Osteoblast (primary cell): Measurements from ENCODE around the gene TRIM25. TPM values are rescaled to one million over a fixed set of nuclear protein-coding genes. Genes with fewer than 3 reads are reported as not detected.

Experiments used
- DNase-seq: peaks from one replicate; pipeline ENCODE4 v3.0.0; 2011; ENCODE audit warnings: low spot score, mixed read lengths; ENCODE audit not compliant: insufficient read length; ENCODE audit errors: missing footprints
- H2AFZ ChIP-seq: 2 replicates; pipeline ENCODE4 v1.6.0; 2011; ENCODE audit warnings: mild to moderate bottlenecking, low read length
- H3K27ac ChIP-seq: 2 replicates; pipeline ENCODE4 v1.5.1; 2011; ENCODE audit warnings: mild to moderate bottlenecking, low read depth, low read length, moderate library complexity
- H3K27me3 ChIP-seq: 2 replicates; pipeline ENCODE4 v1.6.0; 2012; ENCODE audit warnings: mild to moderate bottlenecking, control low read depth, inconsistent platforms, low read length, moderate library complexity; ENCODE audit not compliant: insufficient read depth
- H3K36me3 ChIP-seq: 2 replicates; pipeline ENCODE4 v1.5.1; 2011; ENCODE audit warnings: mild to moderate bottlenecking, low read length, control low read depth, moderate library complexity; ENCODE audit not compliant: insufficient read depth
- H3K4me1 ChIP-seq: 2 replicates; pipeline ENCODE4 v1.5.1; 2011; ENCODE audit warnings: mild to moderate bottlenecking, low read length, control low read depth, moderate library complexity; ENCODE audit not compliant: insufficient read depth
- H3K4me2 ChIP-seq: 2 replicates; pipeline ENCODE4 v1.6.0; 2011; ENCODE audit warnings: mild to moderate bottlenecking, low read length; ENCODE audit not compliant: insufficient read depth
- H3K4me3 ChIP-seq: fragments of 200-600 bp; sonication (generic); 3 replicates; pipeline ENCODE4 v1.5.1; 2012; ENCODE audit warnings: mild to moderate bottlenecking, low read length, inconsistent platforms; ENCODE audit not compliant: insufficient read depth
- H3K79me2 ChIP-seq: 2 replicates; pipeline ENCODE4 v1.6.0; 2012; ENCODE audit warnings: mild to moderate bottlenecking, low read length, control low read depth, inconsistent platforms; ENCODE audit not compliant: insufficient read depth
- H3K9me3 ChIP-seq: 2 replicates; pipeline ENCODE4 v1.5.1; 2011; ENCODE audit warnings: low read depth, low read length, control low read depth
- H4K20me1 ChIP-seq: 2 replicates; pipeline ENCODE4 v1.6.0; 2012; ENCODE audit warnings: mild to moderate bottlenecking, low read length, control low read depth; ENCODE audit not compliant: insufficient read depth
- total RNA-seq: library from RNA; depleted of rRNA; stranded (reverse); fragments of >200 nt; gene quantifications from 2 replicates; pipeline ENCODE4 v1.2.3, GENCODE V29; 2012
- TF ChIP-seq, protein P1 (sequence below): IDR thresholded peaks from 2 replicates; pipeline ENCODE4 v1.5.1; 2011; ENCODE audit warnings: mild to moderate bottlenecking, low read depth, low read length, moderate library complexity; ENCODE audit errors: extremely low read depth

TRIM25 gene
- total RNA-seq, 1 donor = 49.9 TPM

DNA sequence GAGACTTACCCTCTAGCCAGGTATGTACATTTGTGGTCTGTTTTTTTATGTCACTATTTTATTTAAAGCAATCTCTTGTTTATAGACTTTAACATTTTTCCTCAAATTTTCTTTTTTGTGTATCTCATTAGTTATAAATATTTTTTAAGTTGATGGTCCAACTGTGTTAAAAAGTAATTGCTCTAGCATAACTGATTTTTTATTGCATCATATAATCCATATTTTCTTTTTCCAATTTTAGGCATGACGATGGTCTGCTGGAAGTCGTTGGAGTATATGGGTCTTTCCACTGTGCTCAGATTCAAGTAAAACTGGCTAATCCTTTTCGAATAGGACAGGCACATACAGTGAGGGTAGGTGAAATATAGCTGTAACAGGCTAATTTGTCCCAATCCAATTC, 52.0 kb downstream of the TRIM25 start:
- H3K4me3 ChIP-seq = no peak overlapping the region
- peaks cover 15% of the 10 kb centered on the region for H3K36me3 ChIP-seq
- no peak overlapping the region for H3K4me2 ChIP-seq
- H3K4me1 ChIP-seq = no peaks in the 10 kb centered on the region
- DNase-seq = no peak
- no peak overlapping the region for H3K27ac ChIP-seq
- H3K27me3 ChIP-seq = no peaks in the 10 kb centered on the region
- no peaks in the 10 kb centered on the region for H3K79me2 ChIP-seq
- no peak overlapping the region for H2AFZ ChIP-seq
- TF ChIP-seq, protein P1, sequence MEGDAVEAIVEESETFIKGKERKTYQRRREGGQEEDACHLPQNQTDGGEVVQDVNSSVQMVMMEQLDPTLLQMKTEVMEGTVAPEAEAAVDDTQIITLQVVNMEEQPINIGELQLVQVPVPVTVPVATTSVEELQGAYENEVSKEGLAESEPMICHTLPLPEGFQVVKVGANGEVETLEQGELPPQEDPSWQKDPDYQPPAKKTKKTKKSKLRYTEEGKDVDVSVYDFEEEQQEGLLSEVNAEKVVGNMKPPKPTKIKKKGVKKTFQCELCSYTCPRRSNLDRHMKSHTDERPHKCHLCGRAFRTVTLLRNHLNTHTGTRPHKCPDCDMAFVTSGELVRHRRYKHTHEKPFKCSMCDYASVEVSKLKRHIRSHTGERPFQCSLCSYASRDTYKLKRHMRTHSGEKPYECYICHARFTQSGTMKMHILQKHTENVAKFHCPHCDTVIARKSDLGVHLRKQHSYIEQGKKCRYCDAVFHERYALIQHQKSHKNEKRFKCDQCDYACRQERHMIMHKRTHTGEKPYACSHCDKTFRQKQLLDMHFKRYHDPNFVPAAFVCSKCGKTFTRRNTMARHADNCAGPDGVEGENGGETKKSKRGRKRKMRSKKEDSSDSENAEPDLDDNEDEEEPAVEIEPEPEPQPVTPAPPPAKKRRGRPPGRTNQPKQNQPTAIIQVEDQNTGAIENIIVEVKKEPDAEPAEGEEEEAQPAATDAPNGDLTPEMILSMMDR = no peak
- H4K20me1 ChIP-seq = no peaks in the 10 kb centered on the region
- H3K9me3 ChIP-seq = no peaks in the 10 kb centered on the region

DNA sequence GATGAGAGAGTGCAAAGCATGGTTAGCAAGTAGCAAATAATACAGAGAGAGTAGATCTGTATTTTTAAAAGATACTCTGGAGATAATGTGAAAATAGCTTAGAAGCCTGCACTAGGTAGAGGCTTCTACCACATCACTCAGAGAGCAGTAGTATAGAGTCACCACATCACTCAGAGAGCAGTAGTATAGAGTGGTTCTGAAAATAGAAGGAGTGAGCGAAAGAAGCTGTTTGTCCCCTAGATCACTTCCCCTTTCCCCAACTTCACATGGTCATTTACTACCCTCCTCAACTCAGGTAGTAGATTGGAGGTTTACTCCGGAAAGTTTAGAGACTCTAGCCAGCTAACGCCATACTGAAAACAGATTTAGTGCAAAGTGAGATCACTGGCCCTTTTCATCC, 62.8 kb downstream of the TRIM25 start:
- TF ChIP-seq, protein P1 = no peak
- no peak overlapping the region for H3K4me3 ChIP-seq
- no peak overlapping the region for H3K27ac ChIP-seq
- no peaks in the 10 kb centered on the region for H3K27me3 ChIP-seq
- no peaks in the 10 kb centered on the region for H3K4me1 ChIP-seq
- no peaks in the 10 kb centered on the region for H4K20me1 ChIP-seq
- H2AFZ ChIP-seq = no peak overlapping the region
- peaks cover 15% of the 10 kb centered on the region for H3K36me3 ChIP-seq
- H3K9me3 ChIP-seq = no peaks in the 10 kb centered on the region
- no peak for DNase-seq
- H3K79me2 ChIP-seq = no peaks in the 10 kb centered on the region
- no peak overlapping the region for H3K4me2 ChIP-seq

DNA sequence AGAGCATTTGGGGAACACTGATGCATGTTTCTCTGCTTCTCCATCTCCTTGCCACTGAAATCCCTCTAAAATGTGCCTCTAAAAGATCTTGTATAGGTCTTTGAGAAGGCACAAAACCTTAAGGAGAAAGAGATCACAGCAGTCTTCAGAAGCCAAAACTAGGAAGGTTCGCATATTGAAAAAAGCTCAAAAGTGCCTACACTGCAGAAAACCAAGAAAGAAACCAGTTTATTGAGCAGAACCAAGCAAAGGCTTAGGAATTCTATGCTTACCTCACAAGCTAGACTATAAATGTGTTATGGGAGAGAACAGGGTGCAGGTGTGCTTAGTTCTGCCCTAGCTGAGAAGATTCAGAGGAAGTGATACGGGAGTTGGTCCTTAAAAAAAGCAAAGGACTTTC, 63.3 kb downstream of the TRIM25 start:
- H3K9me3 ChIP-seq = no peaks in the 10 kb centered on the region
- no peaks in the 10 kb centered on the region for H3K27me3 ChIP-seq
- DNase-seq = no peak
- H3K79me2 ChIP-seq = no peaks in the 10 kb centered on the region
- no peak overlapping the region for H3K4me2 ChIP-seq
- no peaks in the 10 kb centered on the region for H4K20me1 ChIP-seq
- no peaks in the 10 kb centered on the region for H3K4me1 ChIP-seq
- H3K4me3 ChIP-seq = no peak overlapping the region
- H2AFZ ChIP-seq = no peak overlapping the region
- H3K36me3 ChIP-seq = peaks cover 13% of the 10 kb centered on the region
- TF ChIP-seq, protein P1 = no peak
- H3K27ac ChIP-seq = no peak overlapping the region

DNA sequence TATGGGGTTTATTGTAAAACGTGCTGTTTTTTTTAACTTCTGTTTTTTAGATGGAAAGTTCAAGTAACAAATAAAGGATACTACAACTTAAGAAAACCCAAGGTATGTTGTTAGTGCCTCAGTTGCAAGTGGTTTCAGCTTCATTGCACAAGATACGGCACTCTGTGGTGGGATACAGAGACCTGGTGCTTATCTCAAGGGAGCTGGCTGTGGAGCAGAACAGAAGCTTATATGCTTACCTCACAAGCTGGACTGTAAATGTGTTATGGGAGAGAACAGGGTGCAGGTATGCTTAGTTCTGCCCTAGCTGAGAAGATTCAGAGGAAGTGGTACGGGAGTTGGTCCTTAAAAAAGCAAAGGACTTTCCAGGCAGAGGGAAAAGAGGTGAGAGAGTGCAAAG, 64.7 kb downstream of the TRIM25 start:
- H3K36me3 ChIP-seq = peaks cover 13% of the 10 kb centered on the region
- H3K9me3 ChIP-seq = no peaks in the 10 kb centered on the region
- H3K27ac ChIP-seq = no peak overlapping the region
- H3K4me1 ChIP-seq = no peaks in the 10 kb centered on the region
- H2AFZ ChIP-seq = no peak overlapping the region
- no peak overlapping the region for H3K4me2 ChIP-seq
- H3K27me3 ChIP-seq = no peaks in the 10 kb centered on the region
- no peak for DNase-seq
- TF ChIP-seq, protein P1 = no peak
- H3K4me3 ChIP-seq = no peak overlapping the region
- no peaks in the 10 kb centered on the region for H3K79me2 ChIP-seq
- no peaks in the 10 kb centered on the region for H4K20me1 ChIP-seq
